HEK293 (cell line): ENCODE data around the gene SLC18A3.
A peak's percentile ranks its signal among the peaks of the same experiment; 100 is the strongest.

Experiments
- CTCF ChIP-seq: fragments of 450-650 bp; formaldehyde crosslinking; IDR thresholded peaks from 2 replicates; pipeline ENCODE4 v1.5.1; 2016; ENCODE audit warnings: missing biosample characterization, missing genetic modification characterization
- HOXA7 ChIP-seq: sonication (generic); formaldehyde crosslinking; IDR thresholded peaks from 2 replicates; pipeline ENCODE4 v1.8.1; 2022; ENCODE audit warnings: missing genetic modification reagents, borderline replicate concordance
- KLF16 ChIP-seq: fragments of 450-650 bp; formaldehyde crosslinking; IDR thresholded peaks from 2 replicates; pipeline ENCODE4 v1.5.1; 2017; ENCODE audit warnings: missing biosample characterization, missing genetic modification characterization
- KLF9 ChIP-seq: fragments of 450-650 bp; formaldehyde crosslinking; IDR thresholded peaks from 2 replicates; pipeline ENCODE4 v1.5.1; 2016; ENCODE audit warnings: missing biosample characterization, missing genetic modification characterization, low read depth
- PRDM1 ChIP-seq: fragments of 450-650 bp; formaldehyde crosslinking; IDR thresholded peaks from 2 replicates; pipeline ENCODE4; 2016; ENCODE audit warnings: missing biosample characterization, missing genetic modification characterization
- ZBTB1 ChIP-seq: fragments of 450-650 bp; formaldehyde crosslinking; IDR thresholded peaks from 2 replicates; pipeline ENCODE4 v1.5.1; 2016; ENCODE audit warnings: missing biosample characterization, missing genetic modification characterization
- ZBTB26 ChIP-seq: fragments of 450-650 bp; formaldehyde crosslinking; optimal IDR thresholded peaks from 2 replicates; pipeline ENCODE3; 2016; ENCODE audit warnings: missing biosample characterization, mild to moderate bottlenecking, missing genetic modification characterization
- ZBTB7A ChIP-seq: fragments of 450-650 bp; formaldehyde crosslinking; IDR thresholded peaks from 2 replicates; pipeline ENCODE4 v1.5.1; 2016; ENCODE audit warnings: low read depth, missing biosample characterization, missing genetic modification characterization
- ZNF175 ChIP-seq: fragments of 450-650 bp; formaldehyde crosslinking; IDR thresholded peaks from 2 replicates; pipeline ENCODE4 v1.5.1; 2016; ENCODE audit warnings: missing biosample characterization, missing genetic modification characterization
- ZNF274 ChIP-seq, 2 experiments: fragments of 200-500 bp in 1 of 2; fragments of 450-650 bp in 1 of 2; sonication (Bioruptor generic) in 1 of 2; formaldehyde crosslinking in 1 of 2; IDR thresholded peaks; 2 replicates each; pipeline versions ENCODE4 v1.5.1 to v1.6.1; 2014 to 2016; ENCODE audit warnings: borderline replicate concordance in 1 of 2, inconsistent platforms in 1 of 2, low read length in 1 of 2, missing biosample characterization in 1 of 2, missing genetic modification characterization in 1 of 2
- ZNF350 ChIP-seq: fragments of 450-650 bp; formaldehyde crosslinking; IDR thresholded peaks from 2 replicates; pipeline ENCODE4 v1.5.0; 2017; ENCODE audit warnings: missing biosample characterization, mild to moderate bottlenecking, missing genetic modification characterization
- ZNF37A ChIP-seq: fragments of 450-650 bp; IDR thresholded peaks from 2 replicates; pipeline ENCODE4 v1.5.1; 2018; ENCODE audit warnings: missing biosample characterization, missing genetic modification characterization
- TF ChIP-seq, protein P1 (sequence below): fragments of 450-650 bp; formaldehyde crosslinking; IDR thresholded peaks from 2 replicates; pipeline ENCODE4 v1.5.1; 2016; ENCODE audit warnings: missing biosample characterization, missing genetic modification characterization

DNA sequence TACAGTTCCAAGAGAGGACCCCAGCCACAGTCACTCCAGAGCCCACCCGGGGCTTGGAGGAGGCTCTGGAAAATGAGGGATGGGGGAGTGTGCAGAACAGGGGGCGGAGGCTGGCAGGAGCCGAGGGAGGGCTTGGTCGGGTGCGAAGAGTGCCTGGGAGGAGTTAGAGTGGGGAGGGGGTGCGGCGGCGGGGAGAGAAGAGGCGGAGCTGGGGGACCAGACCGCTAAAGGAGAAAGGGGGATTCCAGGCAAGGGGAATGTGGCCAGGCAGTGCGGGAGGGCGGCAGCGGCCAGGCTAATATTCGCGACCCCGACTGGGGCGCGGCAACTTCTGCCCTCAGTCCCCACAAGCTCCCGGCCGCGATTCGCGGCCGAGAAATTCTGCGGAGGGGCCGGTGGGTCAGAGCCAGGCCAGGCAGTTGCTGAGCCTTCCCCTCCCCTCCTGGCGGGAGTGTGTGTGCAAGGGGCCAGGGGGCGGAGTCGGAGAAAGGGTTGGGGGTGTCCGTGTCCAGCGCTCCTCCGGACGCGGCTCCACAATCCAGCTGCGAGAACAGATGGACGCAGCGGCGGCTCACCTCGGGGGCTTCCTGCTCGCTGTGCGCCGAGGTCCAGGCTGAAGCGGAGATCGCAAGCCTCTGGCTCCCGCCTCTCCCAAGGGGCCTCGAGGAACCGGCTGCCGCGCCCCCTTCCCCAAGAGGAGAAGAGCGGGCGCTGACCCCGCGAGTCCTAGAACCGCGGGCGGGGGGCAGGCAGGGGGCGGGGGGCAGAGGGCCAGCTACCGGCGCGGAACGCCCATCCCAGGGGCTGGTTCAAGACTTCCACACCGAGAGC, 612 bp upstream of the SLC18A3 start:
- TF ChIP-seq KLF16 (tag by site-specific recombination), result no peak
- TF ChIP-seq ZBTB7A (tag by site-specific recombination), result no peak
- no peak for TF ChIP-seq CTCF (tag by site-specific recombination)
- no peak for TF ChIP-seq ZNF175 (tag by site-specific recombination)
- TF ChIP-seq KLF9, result no peak
- no peak for TF ChIP-seq ZBTB1
- no peak for TF ChIP-seq HOXA7 (CRISPR knock-in tag)
- no peak for TF ChIP-seq PRDM1
- TF ChIP-seq, protein P1, sequence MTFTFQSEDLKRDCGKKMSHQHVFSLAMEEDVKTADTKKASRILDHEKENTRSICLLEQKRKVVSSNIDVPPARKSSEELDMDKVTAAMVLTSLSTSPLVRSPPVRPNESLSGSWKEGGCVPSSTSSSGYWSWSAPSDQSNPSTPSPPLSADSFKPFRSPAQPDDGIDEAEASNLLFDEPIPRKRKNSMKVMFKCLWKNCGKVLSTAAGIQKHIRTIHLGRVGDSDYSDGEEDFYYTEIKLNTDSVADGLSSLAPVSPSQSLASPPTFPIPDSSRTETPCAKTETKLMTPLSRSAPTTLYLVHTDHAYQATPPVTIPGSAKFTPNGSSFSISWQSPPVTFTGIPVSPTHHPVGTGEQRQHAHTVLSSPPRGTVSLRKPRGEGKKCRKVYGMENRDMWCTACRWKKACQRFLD (tag by site-specific recombination), result no peak
- no peak for TF ChIP-seq ZNF350 (tag by site-specific recombination)
- TF ChIP-seq ZBTB26, result peak; percentile 21
- no peak for TF ChIP-seq ZNF37A
- TF ChIP-seq ZNF274 (IDR thresholded peaks at IDR 0.05; ENCODE audit: low read length), result no peak
- TF ChIP-seq ZNF274 (tag by site-specific recombination; IDR thresholded peaks at IDR 0.05; ENCODE audit: borderline replicate concordance), result no peak
